NCI-H460 (cell line): ENCODE data around the gene LPGAT1. TPM values are rescaled to one million over a fixed set of nuclear protein-coding genes. Genes with fewer than 3 reads are reported as not detected.

Source experiments
- DNase-seq: peaks from one replicate; pipeline ENCODE4 v3.0.0-alpha.2; 2016; ENCODE audit warnings: low read depth; ENCODE audit errors: extremely low read depth
- total RNA-seq: library from RNA; depleted of rRNA; stranded (reverse); fragments of >200 nt; shearing (Covaris generic); gene quantifications from 2 replicates; pipeline ENCODE4 v1.2.3, GENCODE V29; 2014

The LPGAT1 gene
- total RNA-seq, 1 experiment from 2014 or later, result 71.8 TPM

- no peak for DNase-seq
Observed at GRCh38 chr1:211781260-211781659, 49.3 kb downstream of the LPGAT1 start.

- DNase-seq, result no peak
Observed at GRCh38 chr1:211775170-211775569, 55.4 kb downstream of the LPGAT1 start.

GRCh38 chr1:211764701-211765100, 65.9 kb downstream of the LPGAT1 start:
- no peak for DNase-seq

GRCh38 chr1:211762206-211762605, 68.4 kb downstream of the LPGAT1 start:
- no peak for DNase-seq

GRCh38 chr1:211761400-211761799, 69.2 kb downstream of the LPGAT1 start:
- no peak for DNase-seq

- no peak for DNase-seq
Observed at GRCh38 chr1:211756471-211757020, 74.0 kb downstream of the LPGAT1 start.

GRCh38 chr1:211753649-211754251, 76.8 kb downstream of the LPGAT1 start:
- no peak for DNase-seq

- no peak for DNase-seq
Observed at GRCh38 chr1:211752951-211753486, 77.5 kb downstream of the LPGAT1 start.

GRCh38 chr1:211752317-211752716, 78.2 kb downstream of the LPGAT1 start:
- DNase-seq, result no peak

- no peak for DNase-seq
Observed at GRCh38 chr1:211751438-211751837, 79.1 kb downstream of the LPGAT1 start.

GRCh38 chr1:211750599-211750998, 80.0 kb downstream of the LPGAT1 start:
- DNase-seq, result no peak

GRCh38 chr1:211749251-211749650, 81.3 kb downstream of the LPGAT1 start:
- DNase-seq, result no peak

- DNase-seq, result no peak
Observed at GRCh38 chr1:211748810-211749209, 81.8 kb downstream of the LPGAT1 start.

GRCh38 chr1:211742889-211743529, 87.6 kb downstream of the LPGAT1 start:
- no peak for DNase-seq

- DNase-seq, result no peak
Observed at GRCh38 chr1:211742272-211742671, 88.3 kb downstream of the LPGAT1 start.

- DNase-seq, result no peak
Observed at GRCh38 chr1:211741788-211742187, 88.8 kb downstream of the LPGAT1 start.

GRCh38 chr1:211741116-211741515, 89.4 kb downstream of the LPGAT1 start:
- no peak for DNase-seq

GRCh38 chr1:211739671-211740411, 90.7 kb downstream of the LPGAT1 start:
- no peak for DNase-seq

GRCh38 chr1:211738691-211739301, 91.8 kb downstream of the LPGAT1 start:
- no peak for DNase-seq

- DNase-seq, result no peak
Observed at GRCh38 chr1:211738096-211738690, 92.4 kb downstream of the LPGAT1 start.
